Psoas muscle (tissue), 8 donors: ENCODE results near the gene PI3. TPM values are rescaled to one million over a fixed set of nuclear protein-coding genes. Genes with fewer than 3 reads are reported as not detected.

Experiments used
- ATAC-seq, 4 donors: fragments of 200-7000 bp; cut with Tn5 transposase; one replicate each; pipeline ENCODE4 v1.9.1; 2020; ENCODE audit warnings: moderate library complexity in 3 of 4, mild to moderate bottlenecking in 2 of 4
- DNase-seq, 2 donors: peaks; one replicate each; pipeline ENCODE4 v3.0.0-alpha.2; 2020
- H3K27ac ChIP-seq: fragments of 200-600 bp; one replicate; pipeline ENCODE4 v1.8.0; 2022
- H3K27me3 ChIP-seq, 3 donors: fragments of 200-600 bp in 1 of 3; one replicate each; pipeline versions ENCODE4 v1.6.1 to v1.8.0; 2013 to 2022; ENCODE audit warnings: low read length in 2 of 3, mild to moderate bottlenecking in 2 of 3, moderate library complexity in 1 of 3; ENCODE audit not compliant: insufficient read depth in 3 of 3
- H3K36me3 ChIP-seq, 2 donors: fragments of 200-600 bp in 1 of 2; one replicate each; pipeline versions ENCODE4 v1.6.1 to v1.8.0; 2013 to 2022; ENCODE audit warnings: low read depth in 1 of 2, mild to moderate bottlenecking in 1 of 2, moderate library complexity in 1 of 2; ENCODE audit not compliant: insufficient read depth in 1 of 2
- H3K4me1 ChIP-seq: fragments of 200-600 bp; one replicate; pipeline ENCODE4 v1.8.0; 2022
- H3K4me3 ChIP-seq: fragments of 200-600 bp; one replicate; pipeline ENCODE4 v1.8.0; 2022; ENCODE audit warnings: mild to moderate bottlenecking
- H3K9me3 ChIP-seq: fragments of 200-600 bp; one replicate; pipeline ENCODE4 v1.8.0; 2022
- WGBS, 3 donors: extraction: QIAGEN DNeasy Blood & Tissue Kit; methylation state at CpG; one replicate each; pipeline versions ENCODE4 v1.1.6 to v1.1.7; 2013; 5-methylcytosine and 5-hydroxymethylcytosine counted together
- intact Hi-C, 2 donors: fragments of 100-400 bp; cut with DNase I; formaldehyde crosslinking; loops; one replicate each; pipeline versions ENCODE4 v1.11.0 to v1.14.2; 2022
- polyA plus RNA-seq, 3 donors: library from polyadenylated mRNA; stranded (reverse); fragments of 200-250 nt; gene quantifications; one replicate each; pipeline ENCODE4 v1.2.3, GENCODE V29; 2013
- total RNA-seq, 4 donors: library from RNA; stranded (reverse); fragmentation: NEBNext Ultra II Directional in 2 of 4; extraction: Animal tissue kit (Norgen Biotek cat#: 25700) in 2 of 4; gene quantifications; one replicate each; pipeline versions ENCODE4 v1.2.1 to v1.2.4, GENCODE V29; 2021 to 2023
- TF ChIP-seq, protein P1 (sequence below): fragments of 200-600 bp; IDR thresholded peaks from one replicate; pipeline ENCODE4 v1.8.0; 2022; ENCODE audit warnings: antibody characterized with exemption
- donor health status: healthy with polysubstance abuse.
- donor health status: DM: no; HTN: no; CAD: no; lungs with moderate emphysema.
- donor health status: Bipolar disorder and iron deficiency.
- donor health status: healthy.
- donor health status: DM: yes; HTN: yes; CAD: no.
- donor health status: DM: no; HTN: no; CAD: no.
- donor health status: DM: no; HTN: no; CAD: no.
- donor health status: DM: yes; HTN: yes; CAD: no.

Gene PI3
- total and polyA plus RNA-seq, 7 donors, result 0.18 to 0.54 (median 0.38) TPM; not detected in 2

DNA sequence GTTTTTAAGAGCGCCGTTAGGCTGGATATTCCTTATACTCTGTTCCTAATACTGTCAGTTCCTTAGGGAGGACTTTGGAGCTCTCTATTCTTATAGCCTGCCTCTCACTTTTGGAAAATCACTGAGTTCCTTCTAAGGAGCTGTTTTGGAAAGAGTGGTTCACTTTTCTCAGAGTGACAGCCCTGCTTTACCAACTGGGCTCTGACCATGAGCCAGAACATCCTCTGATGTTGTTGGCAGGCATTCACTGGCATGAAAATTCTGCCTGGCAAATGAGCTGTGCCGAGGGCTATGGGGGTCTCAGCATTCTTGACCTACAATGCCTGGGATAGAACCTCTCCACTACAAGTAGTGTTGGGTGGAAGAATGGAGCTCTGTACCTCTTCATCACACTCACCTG lies 17.2 kb downstream of the PI3 start:
- Histone ChIP-seq H3K4me1 (no peaks in the 10 kb centered on the region), H3K36me3 (no peaks in the 10 kb centered on the region), H3K9me3 (peaks cover 2% of the 10 kb centered on the region), H3K4me3 (no peak overlapping the region), H3K27me3 (peaks cover 0 to 5% (median 0%) of the 10 kb centered on the region in 3 donors), H3K27ac (no peak overlapping the region)
- intact Hi-C loops, result no loop called here
- 75 to 79% (median 78%) methylated on average over 3 of the region's 3 CpGs for WGBS, 3 donors
- DNase-seq, result no peak
- TF ChIP-seq, protein P1, sequence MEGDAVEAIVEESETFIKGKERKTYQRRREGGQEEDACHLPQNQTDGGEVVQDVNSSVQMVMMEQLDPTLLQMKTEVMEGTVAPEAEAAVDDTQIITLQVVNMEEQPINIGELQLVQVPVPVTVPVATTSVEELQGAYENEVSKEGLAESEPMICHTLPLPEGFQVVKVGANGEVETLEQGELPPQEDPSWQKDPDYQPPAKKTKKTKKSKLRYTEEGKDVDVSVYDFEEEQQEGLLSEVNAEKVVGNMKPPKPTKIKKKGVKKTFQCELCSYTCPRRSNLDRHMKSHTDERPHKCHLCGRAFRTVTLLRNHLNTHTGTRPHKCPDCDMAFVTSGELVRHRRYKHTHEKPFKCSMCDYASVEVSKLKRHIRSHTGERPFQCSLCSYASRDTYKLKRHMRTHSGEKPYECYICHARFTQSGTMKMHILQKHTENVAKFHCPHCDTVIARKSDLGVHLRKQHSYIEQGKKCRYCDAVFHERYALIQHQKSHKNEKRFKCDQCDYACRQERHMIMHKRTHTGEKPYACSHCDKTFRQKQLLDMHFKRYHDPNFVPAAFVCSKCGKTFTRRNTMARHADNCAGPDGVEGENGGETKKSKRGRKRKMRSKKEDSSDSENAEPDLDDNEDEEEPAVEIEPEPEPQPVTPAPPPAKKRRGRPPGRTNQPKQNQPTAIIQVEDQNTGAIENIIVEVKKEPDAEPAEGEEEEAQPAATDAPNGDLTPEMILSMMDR, result no peak
- no peak for ATAC-seq

- no peak for ATAC-seq
- WGBS, 3 donors, result 87 to 94% (median 93%) methylated on average over 2 of the region's 2 CpGs
Observed at GRCh38 chr20:45193331-45193730, 18.6 kb downstream of the PI3 start.

GRCh38 chr20:45206725-45207124 lies 32.0 kb downstream of the PI3 start, which contains the start of gene SEMG1:
TSS of gene SEMG1 (plus strand) at chr20:45207033. CDS start at chr20:45207054, 21 bp downstream.
- Histone ChIP-seq H3K27ac (no peak within 1 kb of the TSS), H3K36me3 (no peaks in the 10 kb centered on the region), H3K4me3 (no peak within 1 kb of the TSS), H3K9me3 (no peaks in the 10 kb centered on the region), H3K27me3 (peaks cover 0 to 2% (median 2%) of the 10 kb centered on the region in 3 donors), H3K4me1 (no peaks in the 10 kb centered on the region)
- DNase-seq (no peak), ATAC-seq (no peak)
- TF ChIP-seq, protein P1, result no peak
- 39 to 52% (median 46%) methylated on average over 1 of the region's 1 CpG for WGBS, 3 donors
- intact Hi-C loops, result no loop called here

More at GRCh38 chr20:45193331-45193730, 18.6 kb downstream of the PI3 start:
- Histone ChIP-seq H3K27ac (no peak overlapping the region), H3K9me3 (peaks cover 4% of the 10 kb centered on the region), H3K36me3 (no peaks in the 10 kb centered on the region), H3K4me3 (no peak overlapping the region), H3K27me3 (peaks cover 0 to 5% (median 0%) of the 10 kb centered on the region in 3 donors), H3K4me1 (no peaks in the 10 kb centered on the region)
- TF ChIP-seq, protein P1, result no peak
- intact Hi-C loops, result no loop called here
- no peak for DNase-seq

- TF ChIP-seq, protein P1, result no peak
- intact Hi-C loops, result no loop called here
- 81 to 90% (median 87%) methylated on average over 1 of the region's 1 CpG for WGBS, 3 donors
- ATAC-seq (no peak), DNase-seq (no peak)
- no peak overlapping the region for H3K27ac ChIP-seq
- no peaks in the 10 kb centered on the region for H3K9me3 ChIP-seq
- H3K4me3 ChIP-seq, result no peak overlapping the region
- H3K27me3 ChIP-seq, result peaks cover 0 to 2% (median 0%) of the 10 kb centered on the region in 3 donors
- no peaks in the 10 kb centered on the region for H3K4me1 ChIP-seq
- H3K36me3 ChIP-seq, result no peaks in the 10 kb centered on the region
Observed at GRCh38 chr20:45209924-45210323, 35.2 kb downstream of the PI3 start.
